Endothelial cell of umbilical vein (primary cell): ENCODE data around the gene TMTC4. TPM values are rescaled to one million over a fixed set of nuclear protein-coding genes. Genes with fewer than 3 reads are reported as not detected.

Experiments
- BruUV-seq: library from RNA; stranded (reverse); fragments of 400-500 nt; replicated peaks from 2 replicates; lab custom pipeline; 2021; lab: Mats Ljungman, UMichigan
- CTCF ChIA-PET: fragments of 300-600, 350-600 bp; sonication (Branson Sonifier 250); formaldehyde crosslinking; loops from one replicate; lab custom pipeline; 2021; ENCODE audit warnings: antibody characterized with exemption, inconsistent platforms; lab: Charles Lee
- POLR2A ChIA-PET: fragments of 300-600, 350-600 bp; sonication (Branson Sonifier 250); formaldehyde crosslinking; loops from one replicate; lab custom pipeline; 2021; ENCODE audit warnings: antibody characterized with exemption, inconsistent platforms; lab: Charles Lee
- DNase-seq: peaks from one replicate; pipeline ENCODE4 v3.0.0-alpha.2; 2011; ENCODE audit warnings: low read depth, low spot score
- FAIRE-seq: peaks from 2 replicates; lab custom pipeline; 2011; peaks lifted over from hg19 to GRCh38; lab: Jason Lieb, UNC
- H2AFZ ChIP-seq: 2 replicates; pipeline ENCODE4 v1.6.0; 2012; ENCODE audit warnings: low read depth, low read length, control low read depth, inconsistent platforms
- H3K27ac ChIP-seq: 2 replicates; pipeline ENCODE4 v1.5.1; 2011; ENCODE audit warnings: low read depth, mild to moderate bottlenecking, control low read depth, low read length, moderate library complexity; ENCODE audit not compliant: insufficient read depth
- H3K27me3 ChIP-seq, 2 experiments: 2 replicates each; pipeline versions ENCODE4 v1.6.0 to v1.6.1; 2011; ENCODE audit warnings: low read length in 2 of 2, mixed read lengths in 1 of 2; ENCODE audit not compliant: control insufficient read depth in 2 of 2, insufficient read depth in 2 of 2
- H3K36me3 ChIP-seq, 2 experiments: 2 replicates in 1 of 2; 3 replicates in 1 of 2; pipeline ENCODE4 v1.5.1; 2011; ENCODE audit warnings: low read length in 2 of 2, mild to moderate bottlenecking in 1 of 2, moderate library complexity in 1 of 2; ENCODE audit not compliant: control insufficient read depth in 2 of 2, insufficient read depth in 2 of 2; ENCODE audit errors: extremely low read depth in 1 of 2
- H3K4me1 ChIP-seq: 3 replicates; pipeline ENCODE4 v1.5.1; 2011; ENCODE audit warnings: mild to moderate bottlenecking, low read length; ENCODE audit not compliant: control insufficient read depth, insufficient read depth; ENCODE audit errors: extremely low read depth
- H3K4me2 ChIP-seq: 2 replicates; pipeline ENCODE4 v1.6.1; 2011; ENCODE audit warnings: low read length, control low read depth, mixed read lengths; ENCODE audit not compliant: insufficient read depth
- H3K4me3 ChIP-seq, 3 experiments: fragments of 200-600 bp in 1 of 3; sonication (generic), shearing (Covaris generic) in 1 of 3; replicated peaks in 1 of 3; 2 replicates each; pipeline ENCODE4 v1.5.1; 2011 to 2016; ENCODE audit warnings: control low read depth in 3 of 3, low read length in 3 of 3, mild to moderate bottlenecking in 2 of 3, inconsistent platforms in 1 of 3, low read depth in 1 of 3, moderate library complexity in 1 of 3; ENCODE audit not compliant: insufficient read depth in 1 of 3
- H3K79me2 ChIP-seq: 2 replicates; pipeline ENCODE4 v1.6.0; 2012; ENCODE audit warnings: low read length, inconsistent platforms; ENCODE audit not compliant: control insufficient read depth, insufficient read depth
- H3K9ac ChIP-seq: replicated peaks from 2 replicates; pipeline ENCODE3; 2011; ENCODE audit warnings: low read length, control low read depth; ENCODE audit not compliant: insufficient read depth; ENCODE audit errors: extremely low read depth
- H3K9me1 ChIP-seq: replicated peaks from 3 replicates; pipeline ENCODE4 v1.6.0; 2011; ENCODE audit warnings: mild to moderate bottlenecking, low read length; ENCODE audit not compliant: control insufficient read depth, insufficient read depth; ENCODE audit errors: extremely low read depth
- H3K9me3 ChIP-seq: replicated peaks from 2 replicates; pipeline ENCODE4 v1.5.1; 2012; ENCODE audit warnings: low read length, inconsistent platforms; ENCODE audit not compliant: control insufficient read depth, insufficient read depth
- H4K20me1 ChIP-seq: replicated peaks from 2 replicates; pipeline ENCODE3; 2011; ENCODE audit warnings: mild to moderate bottlenecking, low read length; ENCODE audit not compliant: control insufficient read depth, insufficient read depth; ENCODE audit errors: extremely low read depth
- CTCF ChIP-seq, 2 donors: IDR thresholded peaks; 1 replicate in 1 of 2; 2 replicates in 1 of 2; pipeline ENCODE4 v1.5.1; 2011; ENCODE audit warnings: low read length in 2 of 2, mild to moderate bottlenecking in 2 of 2, moderate library complexity in 2 of 2, control low read depth in 1 of 2, inconsistent platforms in 1 of 2, low read depth in 1 of 2; ENCODE audit not compliant: insufficient read depth in 1 of 2; ENCODE audit errors: extremely low read depth in 1 of 2
- EZH2 ChIP-seq: IDR thresholded peaks from 2 replicates; pipeline ENCODE4 v1.6.1; 2012; ENCODE audit warnings: borderline replicate concordance, low read depth, mild to moderate bottlenecking, moderate library complexity, low read length, inconsistent platforms; ENCODE audit not compliant: severe bottlenecking
- FOS ChIP-seq: IDR thresholded peaks from 2 replicates; pipeline ENCODE4 v1.6.1; 2011; ENCODE audit warnings: mild to moderate bottlenecking, low read length, moderate library complexity, borderline replicate concordance; ENCODE audit not compliant: insufficient read depth
- GATA2 ChIP-seq: IDR thresholded peaks from 2 replicates; pipeline ENCODE4 v1.7.0; 2011; ENCODE audit warnings: low read depth, mild to moderate bottlenecking, moderate library complexity, mixed read lengths, low read length; ENCODE audit not compliant: insufficient read length, insufficient read depth
- JUN ChIP-seq: IDR thresholded peaks from 2 replicates; pipeline ENCODE4 v1.6.1; 2011; ENCODE audit warnings: borderline replicate concordance, low read depth; ENCODE audit not compliant: insufficient read length, insufficient read depth
- MAX ChIP-seq: IDR thresholded peaks from 2 replicates; pipeline ENCODE4 v1.6.1; 2011; ENCODE audit not compliant: insufficient read depth, insufficient read length
- MYC ChIP-seq: IDR thresholded peaks from one replicate; pipeline ENCODE4 v1.6.1; 2011; ENCODE audit warnings: mild to moderate bottlenecking, low read depth, low read length
- POLR2A ChIP-seq: IDR thresholded peaks from 2 replicates; pipeline ENCODE4 v1.6.1; 2012; ENCODE audit warnings: low read depth, mild to moderate bottlenecking, control low read depth, low read length
- POLR2AphosphoS5 ChIP-seq: IDR thresholded peaks from 2 replicates; pipeline ENCODE4 v1.6.1; 2012; ENCODE audit warnings: low read depth, mild to moderate bottlenecking, control low read depth, low read length, moderate library complexity; ENCODE audit not compliant: insufficient read depth
- dilution Hi-C: fragments of 300-500 bp; cut with MboI; formaldehyde crosslinking; loops from one replicate; pipeline ENCODE4 v1.15.0; 2019; ENCODE audit warnings: low sequenced_read_pairs; ENCODE audit not compliant: extremely low pct_ligation_motif_present
- intact Hi-C: fragments of 100-400 bp; cut with micrococcal nuclease; formaldehyde crosslinking; loops from one replicate; pipeline ENCODE4 v1.10.0; 2022
- polyA plus RNA-seq, 4 experiments: library from polyadenylated mRNA; depleted of rRNA in 3 of 4; stranded (reverse) in 3 of 4; unstranded in 1 of 4; fragments of >200 nt; gene quantifications; 2 replicates each; pipeline versions ENCODE4 v1.2.1 to v1.2.3, GENCODE V29; 2011 to 2012; ENCODE audit warnings: missing spikeins in 1 of 4
- total RNA-seq: library from RNA; stranded (reverse); gene quantifications from 2 replicates; pipeline ENCODE4 v1.2.3, GENCODE V29; 2021

The TMTC4 gene
- total and polyA plus RNA-seq, 2 donors (not counting 3 experiments of a cell fraction or from before 2014, with no cell fraction given), result 24.6 to 31.9 TPM

- DNase-seq (no peak), FAIRE-seq (no peak)
- intact Hi-C loops (no loop called here), dilution Hi-C loops (no loop called here)
- ChIA-PET POLR2A (no interaction called here), CTCF (no interaction called here)
- Histone ChIP-seq H3K79me2 (no peaks in the 10 kb centered on the region), H3K4me2 (no peak overlapping the region), H3K9me1 (no peaks in the 10 kb centered on the region), H3K4me1 (no peaks in the 10 kb centered on the region), H3K9ac (no peak overlapping the region), H2AFZ (no peak overlapping the region), H3K36me3 (no peaks in the 10 kb centered on the region), H3K4me3 (no peak overlapping the region), H3K27me3 (no peaks in the 10 kb centered on the region), H3K9me3 (no peaks in the 10 kb centered on the region), H3K27ac (no peak overlapping the region), H4K20me1 (no peaks in the 10 kb centered on the region)
- BruUV-seq, result no TSS peak
- TF ChIP-seq JUN, result no peak
- TF ChIP-seq CTCF (IDR thresholded peaks at IDR 0.05; ENCODE audit: extremely low read depth in 1 of 2, insufficient read depth in 1 of 2, low read depth in 1 of 2, low read length in 2 of 2), result no peak
- no peak for TF ChIP-seq POLR2A
- TF ChIP-seq EZH2, result no peak
These were observed 93.1 kb downstream of the TMTC4 start for GRCh38 chr13:100581504-100581903.

GRCh38 chr13:100581030-100581429 is 93.6 kb downstream of the TMTC4 start:
- no peak overlapping the region for H3K4me3 ChIP-seq
- no peaks in the 10 kb centered on the region for H3K9me3 ChIP-seq
- no peaks in the 10 kb centered on the region for H4K20me1 ChIP-seq
- dilution Hi-C loops, result no loop called here
- H3K9ac ChIP-seq, result no peak overlapping the region
- no TSS peak for BruUV-seq
- TF ChIP-seq POLR2AphosphoS5 (no peak), CTCF (IDR thresholded peaks at IDR 0.05; ENCODE audit: extremely low read depth in 1 of 2, insufficient read depth in 1 of 2, low read depth in 1 of 2, low read length in 2 of 2) (no peak), POLR2A (no peak), MAX (no peak), JUN (no peak), GATA2 (no peak), MYC (no peak), FOS (no peak), EZH2 (no peak)
- H3K4me1 ChIP-seq, result no peaks in the 10 kb centered on the region
- H3K79me2 ChIP-seq, result no peaks in the 10 kb centered on the region
- H3K36me3 ChIP-seq, result no peaks in the 10 kb centered on the region
- H3K27ac ChIP-seq, result no peak overlapping the region
- no peak for DNase-seq
- H3K4me2 ChIP-seq, result no peak overlapping the region
- H2AFZ ChIP-seq, result no peak overlapping the region
- H3K27me3 ChIP-seq, result no peaks in the 10 kb centered on the region
- intact Hi-C loops, result no loop called here
- no peaks in the 10 kb centered on the region for H3K9me1 ChIP-seq
- POLR2A ChIA-PET, result no interaction called here
- CTCF ChIA-PET, result no interaction called here
- FAIRE-seq, result no peak
